Epidermal melanocyte (primary cell): Measurements from ENCODE around the gene ZNF253.
A peak's percentile ranks its signal among the peaks of the same experiment; 100 is the strongest.
"Not testable (repeated sequence)": the region's sequence is repeated elsewhere in the genome, so short reads cannot be mapped to it uniquely, and the experiment has no call there.

Experiments used
- DNase-seq: peaks from one replicate; pipeline ENCODE4 v3.0.0; 2011; ENCODE audit warnings: low spot score; ENCODE audit not compliant: insufficient read length

ZNF253 gene

GRCh38 chr19:19865750-19866610 lies at the start of gene ZNF253:
ZNF253 (plus strand) TSS chr19:19865882; CDS start chr19:19865997, 115 bp downstream.
- peak; percentile 89 for DNase-seq

GRCh38 chr19:19816679-19817078 lies 49.0 kb upstream of the ZNF253 start:
- DNase-seq, result no peak

- no peak for DNase-seq
Observed at GRCh38 chr19:19817357-19817756, 48.3 kb upstream of the ZNF253 start.

GRCh38 chr19:19820774-19821320 lies 44.8 kb upstream of the ZNF253 start:
- DNase-seq, result no peak

- DNase-seq, result peak; percentile 94
Observed at GRCh38 chr19:19821366-19821951, 44.2 kb upstream of the ZNF253 start, which contains the start of gene ZNF506. ZNF506 (minus strand) TSS chr19:19821750; CDS start chr19:19821603, 147 bp downstream.

GRCh38 chr19:19821976-19822375 lies 43.7 kb upstream of the ZNF253 start:
- not testable (repeated sequence) for DNase-seq

- no peak for DNase-seq
Observed at GRCh38 chr19:19823916-19824315, 41.8 kb upstream of the ZNF253 start.

- DNase-seq, result no peak
Observed at GRCh38 chr19:19826875-19827274, 38.8 kb upstream of the ZNF253 start.

GRCh38 chr19:19835560-19836038 lies 30.1 kb upstream of the ZNF253 start:
- no peak for DNase-seq

- no peak for DNase-seq
Observed at GRCh38 chr19:19847781-19848180, 17.9 kb upstream of the ZNF253 start.

GRCh38 chr19:19849056-19849455 lies 16.6 kb upstream of the ZNF253 start:
- no peak for DNase-seq

GRCh38 chr19:19851740-19852139 lies 13.9 kb upstream of the ZNF253 start:
- DNase-seq, result not testable (repeated sequence)

- DNase-seq, result no peak
Observed at GRCh38 chr19:19858751-19859150, 6.9 kb upstream of the ZNF253 start.

- no peak for DNase-seq
Observed at GRCh38 chr19:19860756-19861390, 4.8 kb upstream of the ZNF253 start.

- no peak for DNase-seq
Observed at GRCh38 chr19:19866611-19867248, 1.0 kb downstream of the ZNF253 start.

- DNase-seq, result not testable (repeated sequence)
Observed at GRCh38 chr19:19870086-19870485, 4.4 kb downstream of the ZNF253 start.

- no peak for DNase-seq
Observed at GRCh38 chr19:19871932-19872331, 6.2 kb downstream of the ZNF253 start.

GRCh38 chr19:19873381-19873780 lies 7.7 kb downstream of the ZNF253 start:
- DNase-seq, result no peak

GRCh38 chr19:19877724-19878123 lies 12.0 kb downstream of the ZNF253 start:
- no peak for DNase-seq

- DNase-seq, result no peak
Observed at GRCh38 chr19:19884583-19884982, 18.9 kb downstream of the ZNF253 start.
